ENCODE results near the gene WSCD1.

WSCD1 gene

DNA sequence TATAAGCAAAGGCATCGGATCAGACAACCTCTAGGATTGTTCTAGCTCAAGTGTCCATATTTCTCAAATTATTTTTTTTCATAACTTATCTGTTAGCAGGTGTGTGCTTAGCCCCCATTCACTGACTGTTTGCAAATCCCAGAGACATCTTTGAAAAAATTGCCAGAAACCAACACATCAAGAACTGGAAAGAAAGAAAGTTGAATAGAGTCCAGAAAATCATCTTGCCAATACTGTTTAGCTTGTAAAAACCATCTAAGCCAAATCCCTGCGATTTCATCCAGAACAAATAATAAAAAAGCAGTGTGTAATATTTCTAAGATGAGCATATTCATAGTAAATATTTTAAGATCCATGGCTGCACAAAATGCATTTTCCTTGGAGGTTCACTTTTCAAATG is 64.5 kb downstream of the WSCD1 start:
- ATAC-seq: no peak
- TF ChIP-seq ISL1 (CRISPR knock-in tag; IDR thresholded peaks at IDR 0.05) (no peak), CSDC2 (CRISPR knock-in tag; IDR thresholded peaks at IDR 0.05) (no peak), ARNTL (CRISPR knock-in tag; IDR thresholded peaks at IDR 0.05; ENCODE audit: borderline replicate concordance, low read depth) (no peak), ZC3H10 (CRISPR knock-in tag; IDR thresholded peaks at IDR 0.05) (no peak), ZFP3 (CRISPR knock-in tag; IDR thresholded peaks at IDR 0.05) (no peak), ZFP30 (CRISPR knock-in tag; IDR thresholded peaks at IDR 0.05) (no peak), GLIS3 (CRISPR knock-in tag; IDR thresholded peaks at IDR 0.05) (no peak), ZNF70 (CRISPR knock-in tag; IDR thresholded peaks at IDR 0.05) (no peak), PPARA (CRISPR knock-in tag; IDR thresholded peaks at IDR 0.05; ENCODE audit: borderline replicate concordance) (no peak), ESRRG (CRISPR knock-in tag; IDR thresholded peaks at IDR 0.05) (no peak)
- TF ChIP-seq, protein P1, sequence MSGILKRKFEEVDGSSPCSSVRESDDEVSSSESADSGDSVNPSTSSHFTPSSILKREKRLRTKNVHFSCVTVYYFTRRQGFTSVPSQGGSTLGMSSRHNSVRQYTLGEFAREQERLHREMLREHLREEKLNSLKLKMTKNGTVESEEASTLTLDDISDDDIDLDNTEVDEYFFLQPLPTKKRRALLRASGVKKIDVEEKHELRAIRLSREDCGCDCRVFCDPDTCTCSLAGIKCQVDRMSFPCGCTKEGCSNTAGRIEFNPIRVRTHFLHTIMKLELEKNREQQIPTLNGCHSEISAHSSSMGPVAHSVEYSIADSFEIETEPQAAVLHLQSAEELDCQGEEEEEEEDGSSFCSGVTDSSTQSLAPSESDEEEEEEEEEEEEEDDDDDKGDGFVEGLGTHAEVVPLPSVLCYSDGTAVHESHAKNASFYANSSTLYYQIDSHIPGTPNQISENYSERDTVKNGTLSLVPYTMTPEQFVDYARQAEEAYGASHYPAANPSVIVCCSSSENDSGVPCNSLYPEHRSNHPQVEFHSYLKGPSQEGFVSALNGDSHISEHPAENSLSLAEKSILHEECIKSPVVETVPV (CRISPR knock-in tag; IDR thresholded peaks at IDR 0.05): no peak
- TF ChIP-seq, protein P2, sequence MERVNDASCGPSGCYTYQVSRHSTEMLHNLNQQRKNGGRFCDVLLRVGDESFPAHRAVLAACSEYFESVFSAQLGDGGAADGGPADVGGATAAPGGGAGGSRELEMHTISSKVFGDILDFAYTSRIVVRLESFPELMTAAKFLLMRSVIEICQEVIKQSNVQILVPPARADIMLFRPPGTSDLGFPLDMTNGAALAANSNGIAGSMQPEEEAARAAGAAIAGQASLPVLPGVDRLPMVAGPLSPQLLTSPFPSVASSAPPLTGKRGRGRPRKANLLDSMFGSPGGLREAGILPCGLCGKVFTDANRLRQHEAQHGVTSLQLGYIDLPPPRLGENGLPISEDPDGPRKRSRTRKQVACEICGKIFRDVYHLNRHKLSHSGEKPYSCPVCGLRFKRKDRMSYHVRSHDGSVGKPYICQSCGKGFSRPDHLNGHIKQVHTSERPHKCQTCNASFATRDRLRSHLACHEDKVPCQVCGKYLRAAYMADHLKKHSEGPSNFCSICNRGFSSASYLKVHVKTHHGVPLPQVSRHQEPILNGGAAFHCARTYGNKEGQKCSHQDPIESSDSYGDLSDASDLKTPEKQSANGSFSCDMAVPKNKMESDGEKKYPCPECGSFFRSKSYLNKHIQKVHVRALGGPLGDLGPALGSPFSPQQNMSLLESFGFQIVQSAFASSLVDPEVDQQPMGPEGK (CRISPR knock-in tag; IDR thresholded peaks at IDR 0.05; ENCODE audit: borderline replicate concordance): no peak

DNA sequence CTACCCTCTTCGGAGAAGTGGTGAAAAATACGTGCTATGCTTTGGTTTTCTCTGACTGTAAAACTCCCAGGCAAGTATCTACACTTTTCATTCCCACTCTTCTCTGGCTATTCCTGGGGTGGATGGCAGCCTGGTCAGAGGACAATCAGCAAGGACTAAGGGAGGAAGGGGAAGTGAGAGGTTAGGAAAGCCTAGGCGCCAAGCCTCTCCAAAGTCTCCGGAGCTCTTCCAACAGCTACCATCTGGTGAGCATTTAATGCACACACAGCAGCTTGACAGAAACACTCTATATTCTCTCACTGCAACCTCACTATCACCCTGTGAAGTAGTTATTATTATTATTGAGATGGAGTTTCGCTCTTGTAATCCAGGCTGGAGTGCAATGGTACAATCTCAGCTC is 65.1 kb downstream of the WSCD1 start:
- no peak for ATAC-seq
- TF ChIP-seq OSR1 (CRISPR knock-in tag; IDR thresholded peaks at IDR 0.05) (no peak), TCF4 (CRISPR knock-in tag; IDR thresholded peaks at IDR 0.05; ENCODE audit: borderline replicate concordance) (no peak), RARB (CRISPR knock-in tag; IDR thresholded peaks at IDR 0.05) (no peak), ZFP3 (CRISPR knock-in tag; IDR thresholded peaks at IDR 0.05) (no peak), ZNF8 (CRISPR knock-in tag; IDR thresholded peaks at IDR 0.05) (no peak), ZNF70 (CRISPR knock-in tag; IDR thresholded peaks at IDR 0.05) (no peak), ZC3H10 (CRISPR knock-in tag; IDR thresholded peaks at IDR 0.05) (no peak), ARNTL (CRISPR knock-in tag; IDR thresholded peaks at IDR 0.05; ENCODE audit: borderline replicate concordance, low read depth) (no peak)
- TF ChIP-seq, protein P2 (CRISPR knock-in tag; IDR thresholded peaks at IDR 0.05; ENCODE audit: borderline replicate concordance): no peak

DNA sequence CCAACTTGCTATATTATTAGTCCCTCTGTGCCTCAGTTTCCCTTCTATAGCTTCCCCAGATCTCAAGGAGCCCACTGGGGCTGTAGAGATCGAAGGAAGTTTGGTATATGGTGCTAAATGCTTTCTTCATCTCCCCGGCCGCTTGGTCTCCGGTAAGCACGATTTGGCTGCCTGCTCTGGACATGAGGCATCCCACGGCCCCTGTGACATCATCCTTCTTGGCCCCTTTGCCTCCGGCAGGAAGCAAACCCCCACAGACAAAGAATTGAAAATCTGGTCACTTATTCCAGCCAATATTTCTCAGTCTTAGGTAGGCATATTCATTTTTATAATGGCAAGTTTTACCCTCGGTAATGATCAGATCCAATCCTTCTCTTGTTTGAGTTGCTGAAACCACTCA is 65.8 kb downstream of the WSCD1 start:
- ATAC-seq: no peak

More for the DNA sequence above, 65.8 kb downstream of the WSCD1 start:
- TF ChIP-seq ZNF70 (CRISPR knock-in tag; IDR thresholded peaks at IDR 0.05) (no peak), ZNF8 (CRISPR knock-in tag; IDR thresholded peaks at IDR 0.05) (no peak), ESRRG (CRISPR knock-in tag; IDR thresholded peaks at IDR 0.05) (no peak), TCF4 (CRISPR knock-in tag; IDR thresholded peaks at IDR 0.05; ENCODE audit: borderline replicate concordance) (no peak), ISL1 (CRISPR knock-in tag; IDR thresholded peaks at IDR 0.05) (no peak), OSR1 (CRISPR knock-in tag; IDR thresholded peaks at IDR 0.05) (no peak), ZFP3 (CRISPR knock-in tag; IDR thresholded peaks at IDR 0.05) (no peak), TOX (CRISPR knock-in tag; IDR thresholded peaks at IDR 0.05; ENCODE audit: borderline replicate concordance) (no peak), RARB (CRISPR knock-in tag; IDR thresholded peaks at IDR 0.05) (no peak), ZNF565 (CRISPR knock-in tag; conservative IDR thresholded peaks at IDR 0.05; ENCODE audit: low read depth) (no peak), PPARA (CRISPR knock-in tag; IDR thresholded peaks at IDR 0.05; ENCODE audit: borderline replicate concordance) (no peak), BACH2 (CRISPR knock-in tag; IDR thresholded peaks at IDR 0.05; ENCODE audit: borderline replicate concordance) (no peak)
- TF ChIP-seq, protein P1 (CRISPR knock-in tag; IDR thresholded peaks at IDR 0.05): no peak
- TF ChIP-seq, protein P3, sequence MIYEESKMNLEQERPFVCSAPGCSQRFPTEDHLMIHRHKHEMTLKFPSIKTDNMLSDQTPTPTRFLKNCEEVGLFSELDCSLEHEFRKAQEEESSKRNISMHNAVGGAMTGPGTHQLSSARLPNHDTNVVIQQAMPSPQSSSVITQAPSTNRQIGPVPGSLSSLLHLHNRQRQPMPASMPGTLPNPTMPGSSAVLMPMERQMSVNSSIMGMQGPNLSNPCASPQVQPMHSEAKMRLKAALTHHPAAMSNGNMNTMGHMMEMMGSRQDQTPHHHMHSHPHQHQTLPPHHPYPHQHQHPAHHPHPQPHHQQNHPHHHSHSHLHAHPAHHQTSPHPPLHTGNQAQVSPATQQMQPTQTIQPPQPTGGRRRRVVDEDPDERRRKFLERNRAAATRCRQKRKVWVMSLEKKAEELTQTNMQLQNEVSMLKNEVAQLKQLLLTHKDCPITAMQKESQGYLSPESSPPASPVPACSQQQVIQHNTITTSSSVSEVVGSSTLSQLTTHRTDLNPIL (CRISPR knock-in tag; IDR thresholded peaks at IDR 0.05; ENCODE audit: low read depth): no peak
- TF ChIP-seq, protein P4, sequence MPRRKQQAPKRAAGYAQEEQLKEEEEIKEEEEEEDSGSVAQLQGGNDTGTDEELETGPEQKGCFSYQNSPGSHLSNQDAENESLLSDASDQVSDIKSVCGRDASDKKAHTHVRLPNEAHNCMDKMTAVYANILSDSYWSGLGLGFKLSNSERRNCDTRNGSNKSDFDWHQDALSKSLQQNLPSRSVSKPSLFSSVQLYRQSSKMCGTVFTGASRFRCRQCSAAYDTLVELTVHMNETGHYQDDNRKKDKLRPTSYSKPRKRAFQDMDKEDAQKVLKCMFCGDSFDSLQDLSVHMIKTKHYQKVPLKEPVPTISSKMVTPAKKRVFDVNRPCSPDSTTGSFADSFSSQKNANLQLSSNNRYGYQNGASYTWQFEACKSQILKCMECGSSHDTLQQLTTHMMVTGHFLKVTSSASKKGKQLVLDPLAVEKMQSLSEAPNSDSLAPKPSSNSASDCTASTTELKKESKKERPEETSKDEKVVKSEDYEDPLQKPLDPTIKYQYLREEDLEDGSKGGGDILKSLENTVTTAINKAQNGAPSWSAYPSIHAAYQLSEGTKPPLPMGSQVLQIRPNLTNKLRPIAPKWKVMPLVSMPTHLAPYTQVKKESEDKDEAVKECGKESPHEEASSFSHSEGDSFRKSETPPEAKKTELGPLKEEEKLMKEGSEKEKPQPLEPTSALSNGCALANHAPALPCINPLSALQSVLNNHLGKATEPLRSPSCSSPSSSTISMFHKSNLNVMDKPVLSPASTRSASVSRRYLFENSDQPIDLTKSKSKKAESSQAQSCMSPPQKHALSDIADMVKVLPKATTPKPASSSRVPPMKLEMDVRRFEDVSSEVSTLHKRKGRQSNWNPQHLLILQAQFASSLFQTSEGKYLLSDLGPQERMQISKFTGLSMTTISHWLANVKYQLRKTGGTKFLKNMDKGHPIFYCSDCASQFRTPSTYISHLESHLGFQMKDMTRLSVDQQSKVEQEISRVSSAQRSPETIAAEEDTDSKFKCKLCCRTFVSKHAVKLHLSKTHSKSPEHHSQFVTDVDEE (CRISPR knock-in tag; IDR thresholded peaks at IDR 0.05): no peak
